ENCODE measurements around the gene SMIM43.

The SMIM43 gene

GRCh38 chr4:121764702-121765367 is at the start of gene SMIM43:
SMIM43 (minus strand) TSS chr4:121765164; CDS start chr4:121765105, 59 bp downstream.
- DNase-seq (ENCODE audit: low read depth, low spot score), result no peak

DNA sequence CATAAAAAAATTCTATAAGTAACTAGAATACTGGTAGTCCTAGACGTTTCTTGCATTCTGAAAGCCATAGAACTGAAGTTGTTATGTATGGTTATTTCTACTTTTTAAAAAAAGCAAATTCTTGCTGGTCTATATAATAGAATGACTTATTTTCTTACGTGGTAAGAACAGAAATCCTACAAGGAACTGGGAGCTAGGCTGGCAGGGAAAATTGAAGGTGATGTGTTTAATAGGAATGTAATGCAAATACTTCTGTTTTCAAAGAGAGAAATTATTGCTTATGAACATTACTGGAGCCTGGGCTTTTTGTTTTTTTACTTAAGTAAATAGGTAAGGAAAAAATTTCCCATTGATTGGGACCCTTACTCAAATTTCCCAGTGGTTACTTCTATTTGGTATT is 49.8 kb upstream of the SMIM43 start:
- no peak for DNase-seq (ENCODE audit: low read depth, low spot score)

DNA sequence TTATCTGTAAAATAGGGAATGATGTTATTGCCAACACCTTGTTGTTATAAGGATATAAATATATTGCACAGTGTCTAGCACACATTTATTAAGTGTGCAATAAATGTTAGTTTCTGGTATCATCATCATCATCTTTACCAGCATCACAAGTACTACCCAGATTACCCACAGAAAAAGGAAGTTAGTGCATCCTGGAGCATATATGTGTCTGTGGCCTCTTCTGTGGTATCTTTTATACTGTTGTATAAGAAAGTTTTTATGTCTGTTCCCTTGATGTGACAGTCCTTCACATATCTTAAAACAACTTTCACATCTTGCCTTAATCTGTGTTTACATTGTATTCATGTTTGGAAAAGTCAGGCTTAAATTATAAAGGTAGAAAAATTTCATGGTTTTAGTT is 46.2 kb upstream of the SMIM43 start:
- no peak for DNase-seq (ENCODE audit: low read depth, low spot score)

DNA sequence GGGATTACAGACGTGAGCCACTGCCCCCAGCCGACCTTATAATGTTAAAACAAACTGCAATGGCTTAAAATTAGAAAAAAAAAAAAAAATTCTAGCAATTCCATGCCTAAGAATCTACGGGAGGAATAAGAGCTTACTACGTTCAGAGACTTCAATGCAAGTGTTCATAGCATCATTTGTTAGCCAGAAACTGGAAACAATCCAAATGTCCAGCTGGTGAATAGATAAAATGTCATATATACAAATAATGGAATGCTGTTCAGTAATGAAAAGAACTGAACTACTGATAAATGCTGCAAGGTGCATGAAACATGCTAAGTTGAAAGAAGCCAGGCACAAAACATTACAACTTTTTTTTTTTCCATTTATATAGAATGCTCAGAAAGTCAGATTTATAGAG is 41.4 kb upstream of the SMIM43 start:
- DNase-seq (ENCODE audit: low read depth, low spot score), result no peak

GRCh38 chr4:121801715-121802075 is 36.7 kb upstream of the SMIM43 start:
- DNase-seq (ENCODE audit: low read depth, low spot score), result no peak

DNA sequence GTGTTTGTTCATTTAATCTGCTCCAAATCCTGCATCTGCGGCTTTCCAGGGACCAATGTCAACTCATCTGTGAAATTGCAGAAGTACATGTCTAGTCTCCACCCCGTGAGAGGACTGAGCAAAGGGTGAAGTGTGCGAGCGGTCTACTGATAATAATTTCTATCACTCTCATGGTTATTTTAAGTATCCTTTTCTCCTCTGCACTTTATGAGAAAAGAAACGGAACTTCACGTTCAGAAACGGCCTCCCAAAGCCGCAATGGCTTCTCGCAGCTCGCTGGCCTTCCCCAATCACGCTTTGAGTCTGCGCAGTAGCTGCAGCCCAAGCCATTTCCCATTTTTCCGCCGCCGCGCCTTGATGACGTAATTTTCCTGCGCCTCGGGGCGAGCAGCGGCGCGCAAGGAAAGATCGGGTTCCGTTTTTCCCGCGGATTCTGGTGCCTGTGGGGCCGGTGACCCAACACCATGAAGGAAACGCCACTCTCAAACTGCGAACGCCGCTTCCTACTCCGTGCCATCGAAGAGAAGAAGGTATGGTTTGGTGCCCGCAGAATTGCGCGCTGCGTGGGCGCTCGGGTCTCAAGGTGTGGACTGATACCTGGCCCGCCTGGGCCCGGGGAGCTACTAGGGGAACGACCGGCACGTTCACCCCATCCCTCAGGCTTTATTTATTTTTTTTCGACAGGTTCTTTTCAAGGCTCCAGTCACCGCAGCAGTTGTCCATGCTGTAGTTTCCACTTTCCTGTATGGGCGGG is 36.2 kb upstream of the SMIM43 start, which contains the start of gene EXOSC9:
Gene EXOSC9, plus strand, starts transcription at position 363 of the 754 bp plus-strand sequence. Its CDS starts 102 bp downstream, at position 465.
- DNase-seq (ENCODE audit: low read depth, low spot score), result peak; percentile 50

DNA sequence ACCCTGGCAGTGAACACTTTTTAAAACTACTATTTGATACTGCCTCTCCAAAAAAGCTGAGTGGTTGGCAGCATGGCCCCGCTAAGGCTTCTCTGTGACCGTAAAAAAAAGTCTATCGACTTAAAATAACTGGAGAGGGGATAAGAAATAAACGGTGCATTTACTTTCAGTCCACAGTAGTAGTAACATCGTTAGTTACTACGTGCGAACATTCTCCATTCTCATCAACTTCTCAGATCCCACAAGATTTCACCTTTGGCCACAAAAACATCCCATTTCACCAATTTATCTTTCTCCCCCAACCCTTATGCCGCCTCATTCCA is 35.6 kb upstream of the SMIM43 start:
- no peak for DNase-seq (ENCODE audit: low read depth, low spot score)

DNA sequence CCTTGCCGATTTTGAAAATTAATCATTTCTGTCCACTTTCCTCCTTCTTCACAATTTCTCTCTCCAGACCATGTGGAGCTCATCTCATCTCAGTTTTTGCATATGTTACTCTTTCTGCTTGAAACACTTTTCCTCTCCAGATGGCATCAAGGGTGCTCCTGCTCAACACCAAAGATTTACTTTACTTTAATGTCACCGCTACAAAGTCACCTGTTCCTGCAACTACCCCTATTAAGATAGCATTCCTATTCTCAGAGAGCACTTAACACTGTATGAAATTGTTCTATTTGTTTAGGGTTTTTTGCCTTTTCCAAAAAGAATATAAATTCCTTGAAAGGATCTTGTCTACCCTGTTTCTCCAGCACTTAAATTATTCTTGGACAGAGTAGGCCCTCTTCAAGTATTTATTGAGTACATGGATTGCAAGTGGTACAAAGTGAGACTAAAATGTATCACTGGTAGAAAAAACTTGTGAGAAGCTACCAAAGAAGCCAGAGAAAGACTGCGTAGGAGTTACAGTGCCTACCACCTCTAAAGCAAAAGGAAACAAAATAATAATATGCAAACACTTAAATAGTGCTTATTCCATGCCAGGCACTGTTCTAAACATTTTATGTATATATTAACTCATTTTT is 35.0 kb upstream of the SMIM43 start:
- DNase-seq (ENCODE audit: low read depth, low spot score), result no peak

DNA sequence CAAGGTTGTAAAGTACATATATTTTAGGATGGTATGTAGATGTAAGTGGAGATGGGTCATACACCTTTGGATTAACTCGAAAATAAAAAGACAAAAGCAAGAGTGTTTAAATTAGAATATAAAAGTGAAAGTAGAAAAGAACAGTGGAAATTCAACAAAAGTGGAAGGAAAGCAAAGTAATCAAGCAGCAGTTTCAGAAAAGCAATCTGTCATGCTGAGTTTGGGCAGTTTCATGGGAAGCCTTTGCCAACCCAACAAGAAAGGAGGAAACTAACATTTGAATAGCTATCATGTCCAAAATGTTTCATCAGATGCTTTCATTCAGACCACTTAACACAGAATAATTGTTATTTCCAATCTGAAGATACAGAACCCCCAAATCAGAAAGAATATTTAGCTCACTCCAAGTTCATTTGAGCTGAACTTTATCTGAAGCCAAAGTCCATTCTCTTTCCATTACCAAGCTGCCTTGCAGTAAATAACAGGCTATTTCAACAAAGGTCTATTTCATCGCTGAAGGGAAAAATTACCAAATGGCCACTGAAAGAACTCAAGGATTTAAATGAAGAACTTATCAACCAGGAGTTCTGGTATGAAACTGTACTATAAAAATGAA is 34.4 kb upstream of the SMIM43 start:
- DNase-seq (ENCODE audit: low read depth, low spot score), result no peak

DNA sequence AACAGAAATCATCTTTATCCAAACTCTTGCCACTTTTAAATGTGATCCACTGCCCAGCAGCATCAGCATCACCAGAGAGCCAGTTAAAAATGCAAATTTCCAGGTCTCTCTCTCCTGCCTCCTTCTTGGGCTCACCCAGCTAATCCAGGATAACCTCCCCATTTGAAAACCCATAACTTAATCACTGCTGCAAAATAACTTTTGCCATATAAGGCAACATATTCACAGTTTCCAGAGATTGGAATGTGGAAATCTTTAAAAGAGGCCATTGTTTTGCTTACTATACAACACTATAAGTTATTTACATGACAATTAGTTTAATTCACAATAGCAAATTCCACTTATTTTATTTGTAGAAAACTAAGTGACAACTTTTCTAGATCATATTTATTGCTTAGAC is 31.3 kb upstream of the SMIM43 start:
- DNase-seq (ENCODE audit: low read depth, low spot score), result peak; percentile 60

DNA sequence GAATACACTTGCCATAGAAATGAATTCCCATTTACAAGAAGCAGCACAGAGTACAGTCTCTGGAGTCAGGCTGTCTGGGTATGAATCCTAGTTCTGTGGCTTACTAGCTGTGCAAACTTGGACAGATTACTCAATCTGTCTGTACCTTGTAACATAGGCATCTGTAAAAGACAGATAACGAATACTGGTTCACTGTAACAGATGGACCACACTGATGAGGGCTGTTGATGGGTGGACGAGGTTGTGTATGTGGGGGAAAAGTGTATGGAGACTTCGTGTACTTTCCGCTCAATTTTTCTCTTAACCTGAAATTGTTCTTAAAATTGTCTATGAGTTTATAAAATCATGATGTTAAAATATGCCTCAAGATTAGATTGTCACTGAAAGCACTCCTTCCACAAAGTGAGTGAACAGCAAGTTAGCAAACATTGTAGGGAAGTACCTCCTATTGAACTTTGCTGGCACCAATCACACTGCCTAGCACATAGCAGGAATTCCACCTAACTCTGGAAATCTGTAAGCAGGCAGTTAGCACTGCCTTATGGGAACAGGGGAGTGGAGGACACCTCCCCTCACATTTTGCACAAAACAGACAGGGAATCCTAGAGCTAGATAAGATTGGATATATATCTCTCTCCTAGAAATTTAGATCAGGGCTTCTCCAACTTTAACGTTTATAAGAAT is 29.7 kb upstream of the SMIM43 start:
- DNase-seq (ENCODE audit: low read depth, low spot score), result no peak

DNA sequence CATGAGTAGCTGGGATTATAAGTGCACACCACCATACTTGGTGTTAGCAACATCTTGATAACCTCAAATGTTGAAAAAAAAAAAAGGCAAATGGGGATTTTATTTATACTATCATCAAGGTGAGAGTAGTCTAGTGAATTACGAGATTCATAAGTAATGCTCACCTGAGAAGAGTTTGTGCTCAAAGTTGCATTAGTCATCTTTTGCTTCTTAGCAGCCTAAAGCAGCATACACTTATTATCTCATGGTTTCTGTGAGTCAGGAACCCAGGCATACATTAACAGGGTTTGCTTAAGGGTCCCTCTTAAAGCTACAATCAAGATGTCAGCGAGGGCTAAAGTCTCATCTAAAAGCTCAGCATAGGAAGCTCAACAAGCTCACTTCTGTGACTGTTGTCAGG is 28.0 kb upstream of the SMIM43 start:
- no peak for DNase-seq (ENCODE audit: low read depth, low spot score)

- DNase-seq (ENCODE audit: low read depth, low spot score), result no peak
These were observed 26.5 kb upstream of the SMIM43 start for GRCh38 chr4:121791481-121791880.

DNA sequence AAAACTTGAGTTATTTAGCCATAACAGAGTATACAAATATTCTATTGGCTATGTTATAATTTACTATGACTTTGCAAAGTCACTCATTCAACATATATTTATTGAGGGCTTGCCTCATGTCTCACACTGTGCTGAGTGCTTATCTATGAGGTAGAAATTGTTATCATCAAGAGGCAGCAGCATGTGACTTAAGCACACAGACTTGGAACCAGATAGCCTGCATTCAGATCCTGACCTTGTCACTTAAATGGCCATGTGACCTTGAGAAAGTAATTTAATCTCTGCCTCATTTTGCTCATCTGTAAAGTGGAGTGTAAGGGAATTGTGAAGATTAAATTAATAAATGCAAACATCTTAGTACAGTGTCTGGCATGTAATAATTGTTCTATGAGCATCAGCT is 26.0 kb upstream of the SMIM43 start:
- no peak for DNase-seq (ENCODE audit: low read depth, low spot score)

DNA sequence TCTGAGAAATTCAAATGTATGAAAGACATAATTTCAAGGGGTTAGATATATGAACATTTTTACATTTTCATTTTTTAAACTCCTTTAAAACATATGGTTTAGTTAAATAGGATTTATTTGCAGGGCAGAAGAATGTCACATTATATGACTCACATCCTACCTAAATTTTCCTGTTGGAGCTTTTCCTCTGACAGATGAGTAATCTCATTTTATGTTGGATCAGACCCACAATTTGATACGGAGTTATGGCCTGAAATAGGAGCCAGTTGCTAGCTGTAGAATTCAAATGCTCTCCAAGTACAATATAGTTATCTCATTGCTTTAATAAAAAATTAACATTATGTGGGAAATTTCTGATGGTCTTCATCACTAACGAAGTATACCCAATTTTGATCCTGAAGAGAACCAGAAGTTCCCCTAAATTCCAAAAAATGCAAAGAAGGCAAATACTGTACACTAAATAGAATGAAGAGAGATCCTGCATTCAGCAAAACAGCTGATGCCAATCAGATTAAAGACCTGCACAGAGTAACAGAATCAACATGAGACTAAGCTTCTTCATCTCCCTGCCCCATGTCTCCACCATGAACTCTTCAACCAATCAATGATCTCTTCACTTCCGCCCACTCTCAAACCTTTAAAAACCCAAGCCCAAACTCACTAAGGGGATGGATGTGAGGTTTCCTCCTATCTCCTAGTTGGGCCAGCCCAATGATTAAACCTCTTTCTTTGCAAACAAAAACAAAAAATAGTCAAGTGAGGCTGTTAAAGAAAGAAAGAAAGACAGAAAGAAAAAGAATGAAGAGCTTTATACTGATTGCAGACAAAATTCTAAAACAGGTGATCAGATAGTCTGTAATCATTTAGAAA is 25.2 kb upstream of the SMIM43 start:
- no peak for DNase-seq (ENCODE audit: low read depth, low spot score)

DNA sequence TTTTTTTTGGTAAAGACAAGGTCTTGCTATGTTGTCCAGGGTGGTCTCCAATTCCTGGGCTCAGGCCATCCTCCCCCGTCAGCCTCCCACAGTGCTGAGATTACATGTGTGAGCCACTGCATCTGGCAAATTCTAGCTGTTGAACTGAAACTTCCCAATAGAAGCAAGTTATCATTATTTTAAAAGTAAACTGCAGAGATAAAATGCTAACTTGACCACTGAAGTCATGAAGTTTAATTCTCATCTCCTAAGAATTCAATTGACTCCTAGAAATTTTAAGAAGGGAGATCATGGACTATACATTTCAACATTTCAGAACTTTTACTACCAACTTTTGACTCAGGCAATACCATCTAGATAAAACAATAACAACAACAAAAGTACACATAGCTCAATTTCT is 24.5 kb upstream of the SMIM43 start:
- no peak for DNase-seq (ENCODE audit: low read depth, low spot score)

DNA sequence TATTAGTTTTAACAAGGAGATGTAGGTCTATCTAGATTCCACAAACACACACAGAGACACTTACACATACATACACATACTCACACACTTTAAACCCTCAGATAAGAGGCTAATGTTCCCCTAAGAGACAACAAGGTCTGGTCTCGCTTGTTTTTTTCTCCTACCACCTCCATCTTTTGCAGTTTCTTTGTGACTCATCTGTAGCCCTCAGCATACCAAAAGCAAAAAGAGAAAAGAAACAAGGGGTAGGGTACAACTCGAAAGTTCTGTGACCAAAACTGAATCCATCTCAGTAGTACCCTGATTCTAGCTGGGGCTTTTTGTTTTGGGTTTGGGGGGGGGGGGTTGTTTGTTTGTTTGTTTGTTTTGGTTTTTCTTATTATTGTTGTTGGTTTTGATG is 23.9 kb upstream of the SMIM43 start:
- no peak for DNase-seq (ENCODE audit: low read depth, low spot score)

GRCh38 chr4:121786221-121786620 is 21.3 kb upstream of the SMIM43 start:
- no peak for DNase-seq (ENCODE audit: low read depth, low spot score)

GRCh38 chr4:121785479-121785878 is 20.5 kb upstream of the SMIM43 start:
- no peak for DNase-seq (ENCODE audit: low read depth, low spot score)

DNA sequence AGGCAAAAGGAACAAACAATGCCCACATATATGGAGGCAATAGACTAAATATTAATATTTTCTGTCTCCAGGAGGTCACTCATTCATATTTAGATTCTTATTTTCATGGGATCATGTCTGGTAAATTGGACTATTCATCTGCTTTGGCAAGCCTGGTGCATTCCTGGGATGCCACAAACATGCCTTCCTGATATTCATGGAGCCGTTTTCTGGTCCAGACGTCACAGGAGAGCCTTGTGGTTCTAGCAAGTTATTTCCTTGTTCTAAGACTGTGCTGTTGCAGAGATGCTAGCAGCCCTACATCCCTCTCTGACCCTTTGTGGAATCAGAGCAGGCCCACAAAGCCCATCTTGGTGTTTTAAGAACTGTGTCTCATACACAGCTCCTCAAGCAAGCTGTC is 20.0 kb upstream of the SMIM43 start:
- DNase-seq (ENCODE audit: low read depth, low spot score), result no peak

GRCh38 chr4:121784401-121784800 is 19.4 kb upstream of the SMIM43 start:
- DNase-seq (ENCODE audit: low read depth, low spot score), result no peak
